ENCODE measurements around the gene RDH13.
"Not testable (repeated sequence)": the region's sequence is repeated elsewhere in the genome, so short reads cannot be mapped to it uniquely, and the experiment has no call there.

RDH13 gene

GRCh38 chr19:55008781-55009180, 54.2 kb downstream of the RDH13 start:
- DNase-seq = not testable (repeated sequence)

DNA sequence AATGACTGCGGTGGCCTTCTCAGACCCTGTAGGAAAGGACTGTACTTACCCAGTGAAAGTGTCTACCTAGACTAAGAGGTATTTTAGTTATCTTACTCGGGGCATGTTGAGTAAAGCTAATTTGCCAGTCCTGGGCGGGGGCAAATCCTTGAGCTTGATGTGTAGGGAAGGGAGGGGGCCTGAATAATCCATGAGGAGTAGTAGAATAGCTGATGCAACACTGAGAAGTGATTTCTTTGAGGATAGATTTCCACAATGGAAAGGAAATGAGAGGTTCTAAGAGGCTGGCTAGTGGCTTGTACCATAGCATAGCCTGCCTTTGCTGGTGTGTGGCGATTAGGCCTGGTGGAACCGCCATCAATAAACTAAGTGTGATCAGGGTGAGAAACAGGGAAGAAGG, 54.8 kb downstream of the RDH13 start:
- not testable (repeated sequence) for DNase-seq

GRCh38 chr19:55007537-55007936, 55.4 kb downstream of the RDH13 start:
- not testable (repeated sequence) for DNase-seq

DNA sequence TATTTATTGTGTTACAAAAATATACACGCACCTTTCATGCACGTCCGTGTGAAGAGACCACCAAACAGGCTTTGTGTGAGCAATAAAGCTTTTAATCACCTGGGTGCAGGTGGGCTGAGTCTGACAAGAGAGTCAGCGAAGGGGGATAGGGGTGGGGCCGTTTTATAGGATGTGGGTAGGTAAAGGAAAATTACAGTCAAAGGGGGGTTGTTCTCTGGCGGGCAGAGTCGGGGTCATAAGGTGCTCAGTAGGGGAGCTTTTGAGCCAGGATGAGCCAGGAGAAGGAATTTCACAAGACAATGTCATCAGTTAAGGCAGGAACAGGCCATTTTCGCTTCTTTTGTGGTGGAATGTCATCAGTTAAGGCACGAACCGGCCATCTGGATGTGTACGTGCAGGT, 56.2 kb downstream of the RDH13 start:
- DNase-seq = not testable (repeated sequence)

- DNase-seq = peak; percentile 93
Observed at GRCh38 chr19:55005684-55006488, 57.1 kb downstream of the RDH13 start.

GRCh38 chr19:55000761-55001160, 62.2 kb downstream of the RDH13 start:
- DNase-seq = no peak

GRCh38 chr19:54998751-54999239, 64.2 kb downstream of the RDH13 start:
- not testable (repeated sequence) for DNase-seq

DNA sequence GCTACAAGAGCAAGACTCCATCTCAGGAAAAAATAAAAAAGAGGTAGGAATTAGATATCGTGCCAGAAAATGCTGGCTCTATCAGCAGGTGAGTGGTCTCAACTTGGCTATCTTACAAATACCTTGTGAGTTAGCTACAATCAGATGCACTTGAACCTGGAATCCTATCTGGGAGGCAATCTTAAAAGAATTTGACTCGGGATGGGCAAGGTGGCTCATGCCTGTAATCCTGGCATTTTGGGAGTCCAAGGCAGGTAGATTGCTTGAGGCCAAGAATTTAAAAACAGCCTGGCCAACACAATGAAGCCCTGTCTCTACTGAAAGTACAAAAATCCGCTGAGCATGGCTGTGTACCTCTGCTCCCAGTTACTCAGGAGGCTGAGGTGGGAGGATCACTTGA, 67.4 kb downstream of the RDH13 start:
- DNase-seq = no peak

All from CD4-positive, alpha-beta T cell treated with Interleukin-21 for 1 hour (primary cell).